Left forelimb (tissue), 1 donor: ENCODE measurements around the gene DUSP6.

ENCODE experiments used
- DNase-seq: peaks from one replicate; pipeline ENCODE4 v3.0.0-alpha.2; 2018; ENCODE audit warnings: low spot score

Gene DUSP6

DNA sequence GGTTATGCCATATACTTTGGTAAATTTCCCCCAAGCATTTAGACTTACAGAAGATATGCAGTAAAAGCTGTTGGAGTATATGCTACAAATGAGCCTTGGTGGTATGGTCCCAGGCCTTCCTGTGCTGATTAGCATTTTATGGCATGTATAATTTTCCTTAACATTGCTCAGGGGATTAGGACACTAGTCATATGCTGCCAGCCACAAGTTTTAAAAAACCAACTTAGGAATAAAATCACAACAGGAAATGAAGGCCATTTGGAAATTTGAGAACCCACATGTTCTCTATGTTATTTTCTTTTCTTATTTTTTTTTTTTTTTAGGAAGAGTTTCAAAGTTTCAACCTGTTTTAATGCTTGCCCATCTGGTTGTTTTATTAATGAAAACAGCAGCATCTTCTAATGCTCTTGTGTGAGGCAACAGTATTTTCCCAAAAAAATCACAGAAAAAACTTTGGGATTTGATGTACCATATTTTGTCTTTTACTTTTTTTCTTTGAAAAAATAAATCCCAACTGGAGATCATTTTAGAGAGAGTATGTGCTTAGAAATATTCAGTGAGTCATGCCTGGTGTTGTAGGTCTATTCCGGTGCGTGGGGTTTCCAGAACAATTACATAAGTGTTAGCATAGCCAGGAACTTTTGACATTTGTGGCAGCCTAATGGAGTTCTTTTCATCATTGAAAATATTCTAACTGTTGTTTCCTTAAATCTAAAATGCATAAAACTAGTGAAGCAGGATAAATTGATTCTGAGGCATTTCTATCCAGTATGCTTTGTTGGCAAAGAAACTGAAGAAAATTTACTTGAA is 21.7 kb upstream of the DUSP6 start:
- DNase-seq: no peak

DNA sequence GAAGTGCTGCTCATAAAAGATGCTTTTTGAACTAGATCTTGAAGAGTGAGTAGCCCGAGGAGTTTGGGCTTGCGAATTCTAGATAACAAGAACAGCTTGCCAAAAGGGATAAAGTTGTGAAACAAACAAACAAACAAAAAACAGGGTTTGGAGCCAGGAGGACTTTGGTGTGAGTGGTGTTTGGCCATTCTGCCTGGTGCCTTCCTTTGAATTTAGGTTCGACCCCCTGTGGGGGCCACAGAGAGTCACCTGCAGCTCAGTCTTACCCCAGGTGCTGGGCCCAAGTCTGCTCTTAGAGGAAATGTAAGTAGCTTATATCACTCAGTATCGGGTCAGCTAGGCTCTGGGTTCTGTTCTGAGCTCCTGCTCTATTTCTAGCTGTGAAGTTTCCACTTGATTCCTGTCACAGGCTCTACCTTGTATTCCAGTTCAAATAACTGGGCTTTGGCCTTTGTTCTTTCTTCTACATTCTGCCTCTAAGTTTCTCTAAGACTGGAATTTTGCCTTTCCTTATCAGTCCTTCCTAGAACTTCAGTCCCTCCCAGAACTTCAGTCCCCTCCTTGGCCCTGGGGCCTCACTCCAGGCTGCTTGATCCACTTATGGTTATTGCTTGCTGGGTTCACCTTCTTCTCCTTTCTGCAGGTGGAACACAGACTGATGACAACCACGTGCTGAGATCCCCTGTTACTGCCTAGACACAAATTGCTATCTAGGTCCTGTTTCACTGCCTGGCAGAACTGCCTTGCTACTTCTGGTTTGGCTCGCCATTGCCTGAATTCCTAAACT is 20.5 kb upstream of the DUSP6 start:
- no peak for DNase-seq

DNA sequence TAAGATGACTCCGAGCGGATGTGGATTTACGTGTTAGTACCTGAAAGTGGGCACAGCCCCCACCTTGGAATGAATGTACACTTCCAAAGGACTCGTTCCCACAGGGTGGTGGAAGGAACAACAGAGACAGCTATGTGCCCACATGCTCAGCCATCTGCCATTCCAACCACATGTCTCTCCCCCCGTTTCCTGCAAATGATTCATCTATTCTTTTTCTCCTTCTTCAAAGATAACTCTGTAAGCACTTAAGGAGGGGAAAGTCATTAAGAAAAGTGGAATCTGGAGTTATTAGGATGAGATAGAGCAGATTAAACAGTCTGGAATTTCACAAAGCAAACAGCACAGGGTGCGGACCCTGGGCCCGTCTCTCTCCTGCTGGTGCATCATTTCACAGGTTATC is 18.5 kb upstream of the DUSP6 start:
- no peak for DNase-seq

DNA sequence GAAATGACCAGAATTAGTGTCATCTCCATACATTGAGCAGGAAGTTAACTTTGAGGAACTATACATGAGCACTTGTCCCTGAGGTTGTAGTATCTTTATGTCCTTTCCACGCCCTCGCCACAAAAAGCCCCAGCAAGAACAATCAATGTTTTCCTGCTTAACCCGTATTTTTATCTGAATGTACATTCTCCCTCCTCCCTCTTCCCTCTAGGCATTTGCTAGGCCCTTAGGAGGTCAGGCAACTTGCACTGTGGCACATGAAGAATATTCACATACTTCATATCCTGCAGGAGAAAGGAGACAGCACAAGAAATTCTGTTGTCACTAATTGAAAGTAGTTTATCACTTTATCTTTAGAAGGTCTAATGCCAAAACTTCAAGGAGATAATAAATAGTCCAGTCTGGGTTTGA is 18.1 kb upstream of the DUSP6 start:
- DNase-seq: no peak

DNA sequence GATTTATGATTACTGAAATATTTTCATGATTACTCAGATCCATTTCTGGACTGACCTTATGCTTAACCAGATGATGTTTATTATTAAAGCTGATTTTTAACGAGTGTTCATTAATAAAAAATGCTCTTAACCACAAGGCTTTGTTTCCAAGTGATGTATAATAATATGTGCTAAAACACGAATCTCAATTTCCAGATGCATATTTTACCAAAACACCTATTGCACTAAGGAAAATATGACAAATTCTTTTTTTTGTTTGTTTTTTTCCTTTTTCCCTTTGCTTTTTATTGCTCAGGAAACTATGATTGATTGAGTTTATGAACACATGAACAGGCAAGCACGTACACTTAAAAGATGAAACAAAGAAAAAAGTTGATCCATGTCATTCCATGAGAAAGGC is 16.9 kb upstream of the DUSP6 start:
- DNase-seq: no peak

DNA sequence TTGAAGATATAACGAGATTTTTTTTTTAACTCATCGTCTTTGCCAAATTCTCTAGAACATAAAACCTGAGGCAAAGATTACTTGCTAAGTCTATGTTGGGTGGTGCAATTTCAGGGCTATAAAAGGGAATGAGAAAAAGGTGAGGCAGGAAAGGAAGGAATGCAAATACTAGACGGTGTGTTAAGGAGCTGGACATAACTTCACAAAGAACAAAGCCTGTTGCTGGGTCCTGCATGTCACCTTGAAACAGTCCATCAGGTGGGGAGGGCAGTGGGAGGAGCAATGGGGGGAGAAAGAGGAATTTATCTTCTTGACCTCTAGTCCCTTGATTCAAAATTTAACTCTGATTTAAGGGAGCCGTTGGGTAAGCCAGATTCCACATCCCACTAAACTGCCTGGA is 16.1 kb upstream of the DUSP6 start:
- DNase-seq: no peak

DNA sequence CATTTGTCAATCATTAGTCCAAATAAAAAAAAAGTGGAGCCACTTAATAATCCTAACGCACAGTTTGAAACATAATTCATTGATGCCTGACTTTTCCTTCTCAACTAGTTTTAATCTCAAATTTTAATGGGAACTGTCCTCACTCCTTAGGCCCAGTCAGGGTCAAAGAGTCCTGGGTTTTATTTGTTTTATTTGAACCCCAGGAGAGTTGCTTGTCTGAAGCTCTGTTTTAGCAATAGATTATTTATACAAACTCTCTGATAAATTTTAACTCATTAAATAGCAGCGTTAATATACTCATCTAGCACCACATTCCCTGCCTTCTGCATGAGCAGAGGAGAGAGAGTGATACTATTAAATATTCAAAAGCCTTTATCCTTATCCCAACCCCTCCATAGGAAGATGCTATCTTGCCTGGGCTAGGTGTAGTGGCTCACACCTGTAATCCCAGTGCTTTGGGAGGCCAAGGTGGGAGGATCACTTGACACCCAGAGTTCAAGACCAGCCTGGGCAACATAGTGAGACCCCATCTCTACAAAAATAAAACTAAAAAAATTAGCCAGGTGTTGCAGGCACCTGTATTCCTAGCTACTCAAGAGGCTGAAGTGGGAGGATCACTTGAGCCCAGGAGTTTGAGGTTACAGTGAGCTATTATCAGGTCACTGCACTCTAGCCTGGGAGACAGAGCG is 14.5 kb upstream of the DUSP6 start:
- no peak for DNase-seq

DNA sequence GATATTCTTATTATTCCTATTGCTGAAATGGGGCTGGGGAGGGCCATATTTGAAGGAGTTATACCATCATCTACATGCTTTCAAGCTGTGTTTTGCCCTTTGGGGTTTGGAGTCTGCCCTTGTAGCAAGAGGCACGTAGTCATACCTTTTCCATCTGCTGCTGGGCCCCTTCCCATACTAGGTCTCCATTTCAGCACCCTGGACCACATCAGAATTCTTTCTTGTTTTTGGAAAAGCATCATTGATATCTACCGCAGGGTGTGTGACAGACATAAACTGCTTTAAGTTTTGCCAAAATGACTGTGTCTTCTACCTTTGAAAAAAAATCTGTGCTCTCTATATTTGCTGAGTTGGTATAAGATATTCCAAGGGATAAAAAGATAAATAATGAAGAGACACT is 12.3 kb upstream of the DUSP6 start:
- DNase-seq: no peak

DNA sequence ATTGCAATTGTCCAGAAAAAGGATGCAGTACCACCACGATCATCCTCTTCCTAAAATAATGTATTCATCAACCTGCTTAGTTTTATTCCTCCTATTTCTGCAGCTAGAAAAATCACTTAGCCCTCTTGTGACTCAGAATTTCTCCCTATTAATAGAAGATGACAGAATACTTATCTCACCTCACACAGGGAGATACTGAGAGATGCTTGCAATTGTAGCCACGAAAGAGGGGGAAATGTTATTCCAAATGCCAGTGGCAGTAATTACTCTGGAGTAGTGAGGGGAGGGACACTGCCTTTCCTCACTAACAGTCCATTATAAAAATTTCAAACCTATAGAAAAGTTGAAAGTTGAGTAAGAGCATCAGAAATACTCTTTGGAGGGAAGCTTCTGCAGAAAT is 11.8 kb upstream of the DUSP6 start:
- DNase-seq: no peak

DNA sequence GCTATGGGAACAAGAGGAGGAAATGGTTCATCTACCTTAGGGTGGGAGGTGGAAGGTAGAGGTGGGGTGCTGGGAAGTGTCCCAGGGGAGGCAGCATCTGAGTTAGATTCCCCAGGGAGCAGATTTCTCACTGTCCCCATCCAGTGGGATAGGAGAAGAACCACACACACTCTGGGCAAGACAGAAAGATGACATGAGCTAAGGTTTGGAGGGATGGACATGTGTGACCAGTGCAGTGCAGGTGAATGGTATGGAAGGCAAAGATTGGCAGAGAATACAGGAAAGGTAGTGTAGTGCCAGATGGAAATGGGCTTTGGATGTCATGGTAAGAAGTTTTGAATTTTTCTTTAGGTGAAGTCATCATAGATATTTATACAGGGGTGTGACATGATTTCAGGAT is 11.3 kb upstream of the DUSP6 start:
- no peak for DNase-seq

DNA sequence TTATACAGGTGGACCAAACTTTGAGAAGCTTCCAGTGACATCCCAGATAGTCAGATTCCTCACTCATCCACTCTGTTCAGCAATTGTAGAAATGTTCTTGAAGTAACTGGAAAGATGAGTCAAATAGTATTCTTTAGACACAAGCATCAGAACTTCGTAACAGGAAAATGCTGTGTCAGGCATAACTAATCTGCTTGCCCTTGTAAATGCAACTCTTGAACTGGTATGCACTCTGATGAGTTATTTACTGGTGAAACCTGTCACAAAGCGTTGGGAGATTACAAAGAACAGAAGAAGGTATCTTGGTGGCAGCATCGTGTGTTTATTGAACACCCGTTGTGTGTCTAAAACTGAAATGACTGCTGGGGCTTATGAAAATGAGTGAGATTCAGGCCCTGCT is 10.8 kb upstream of the DUSP6 start:
- no peak for DNase-seq

DNA sequence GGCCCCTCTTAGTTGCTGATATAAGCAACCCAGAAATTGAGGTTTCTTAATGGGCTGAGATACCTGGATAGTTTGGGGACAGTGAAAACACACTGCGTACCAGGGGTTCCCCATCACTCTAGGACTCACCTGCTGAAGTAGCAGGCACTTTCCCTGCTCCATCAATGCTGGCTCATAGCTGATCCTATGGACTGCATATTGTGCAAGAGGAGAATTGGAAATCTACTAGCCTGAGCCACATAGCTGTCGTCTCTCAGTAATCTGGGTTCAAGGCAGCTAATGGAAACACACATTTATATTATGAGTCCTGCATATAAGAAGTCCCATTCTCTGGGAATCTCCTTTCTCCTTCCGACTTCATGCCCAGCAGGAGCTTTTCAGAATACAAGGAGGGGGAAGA is 7.3 kb upstream of the DUSP6 start:
- DNase-seq: no peak

DNA sequence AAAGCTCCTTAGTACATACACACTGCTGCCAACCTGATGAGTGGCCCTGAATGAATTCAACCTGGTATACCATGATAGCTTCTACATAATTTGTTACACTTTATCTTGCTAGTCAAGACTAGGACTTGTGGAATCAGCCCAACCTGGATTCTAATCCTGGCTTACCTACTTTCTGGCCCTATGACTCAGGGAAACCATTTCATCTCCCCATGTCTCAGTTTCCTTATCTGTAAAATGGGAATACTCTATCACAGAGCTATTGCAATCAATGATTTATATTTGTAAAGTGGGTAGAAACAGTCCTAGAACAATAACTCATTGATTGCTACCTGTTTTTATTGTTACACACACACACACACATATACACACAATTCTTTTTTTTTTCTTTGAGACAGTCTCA is 6.5 kb upstream of the DUSP6 start:
- no peak for DNase-seq

DNA sequence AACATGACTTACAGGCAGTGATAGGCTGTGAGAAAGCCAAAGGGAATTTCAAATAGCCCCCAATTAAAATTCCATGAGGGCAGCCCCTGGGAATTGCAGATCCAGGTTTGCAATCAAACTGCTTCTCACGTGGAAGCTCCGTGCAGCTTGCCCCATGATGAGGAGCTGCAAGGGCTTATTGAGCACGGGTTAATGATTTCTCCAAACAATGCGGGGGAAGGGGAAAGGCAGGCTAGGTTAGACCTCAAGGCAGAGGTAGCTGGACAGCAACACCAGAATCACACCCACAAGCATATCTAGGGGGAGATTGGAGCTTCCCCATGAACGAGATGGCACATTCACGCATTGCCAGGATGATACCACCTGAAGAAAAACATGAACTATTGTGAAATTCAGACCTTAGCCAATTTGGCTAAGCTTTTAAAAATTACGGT is 5.0 kb upstream of the DUSP6 start:
- no peak for DNase-seq

DNA sequence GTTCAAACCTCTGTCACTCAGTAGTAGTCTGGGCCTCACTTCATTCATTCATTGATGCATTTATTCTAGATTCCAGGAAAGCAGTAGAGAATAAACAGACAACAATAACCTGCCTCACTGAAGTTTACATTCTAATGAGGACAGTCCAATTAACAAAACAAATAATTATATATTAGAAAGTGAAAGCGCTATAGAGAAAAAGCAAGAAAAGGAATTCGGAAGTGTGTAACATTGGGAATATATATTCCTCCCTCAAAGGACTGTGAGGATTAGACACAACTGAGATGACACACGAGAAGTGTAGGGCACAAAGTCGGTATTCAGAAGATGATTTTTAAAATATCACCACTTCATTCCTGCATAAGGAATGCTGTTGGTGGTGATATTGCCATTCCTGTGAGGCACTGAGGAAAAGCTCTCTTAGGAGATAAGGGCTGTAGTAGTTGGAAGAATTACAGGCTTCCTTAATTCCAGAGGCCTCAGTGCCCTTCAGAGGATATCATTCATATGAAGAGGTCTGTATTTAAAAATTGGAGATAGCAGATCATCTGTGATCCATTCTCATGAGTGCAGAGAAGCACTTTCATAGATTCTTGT is 3.9 kb upstream of the DUSP6 start:
- no peak for DNase-seq

DNA sequence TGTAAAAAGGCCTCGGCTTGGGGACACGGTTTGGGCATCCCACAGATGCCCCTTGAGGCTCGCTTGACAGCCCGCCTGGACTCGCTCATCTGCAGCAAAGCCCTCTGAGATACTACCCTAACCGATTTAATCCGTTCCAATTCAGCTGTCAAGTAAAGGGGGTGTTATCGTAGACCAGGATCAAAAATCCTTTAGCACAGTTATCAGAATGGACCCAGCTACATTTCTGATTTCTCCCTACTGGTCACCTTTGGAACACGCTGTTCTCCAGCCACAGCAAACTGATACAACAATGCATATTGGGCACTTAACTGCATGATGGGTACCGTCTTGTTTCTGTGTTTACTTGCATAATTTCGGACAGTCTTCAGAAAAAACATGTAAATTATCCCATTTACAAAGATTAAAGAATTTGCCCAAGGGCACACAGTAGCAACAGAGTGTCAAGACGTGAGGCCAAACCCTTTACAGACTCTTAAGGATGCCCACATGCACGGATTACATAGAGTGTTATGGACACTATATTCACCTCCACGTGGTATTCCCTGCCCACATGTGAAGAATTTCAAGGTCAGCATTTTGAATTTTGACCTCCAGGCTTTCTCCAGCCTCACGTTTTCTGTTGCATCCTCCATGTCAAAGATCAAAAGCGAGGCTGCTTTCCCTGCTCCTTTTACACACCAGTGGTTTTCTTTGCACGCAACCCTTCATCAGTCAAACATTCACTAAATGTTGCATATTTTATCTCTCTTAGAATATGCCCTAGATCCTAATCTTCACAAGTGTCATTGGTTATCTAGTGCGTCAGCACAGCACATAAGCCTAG is 3.2 kb upstream of the DUSP6 start:
- no peak for DNase-seq

DNA sequence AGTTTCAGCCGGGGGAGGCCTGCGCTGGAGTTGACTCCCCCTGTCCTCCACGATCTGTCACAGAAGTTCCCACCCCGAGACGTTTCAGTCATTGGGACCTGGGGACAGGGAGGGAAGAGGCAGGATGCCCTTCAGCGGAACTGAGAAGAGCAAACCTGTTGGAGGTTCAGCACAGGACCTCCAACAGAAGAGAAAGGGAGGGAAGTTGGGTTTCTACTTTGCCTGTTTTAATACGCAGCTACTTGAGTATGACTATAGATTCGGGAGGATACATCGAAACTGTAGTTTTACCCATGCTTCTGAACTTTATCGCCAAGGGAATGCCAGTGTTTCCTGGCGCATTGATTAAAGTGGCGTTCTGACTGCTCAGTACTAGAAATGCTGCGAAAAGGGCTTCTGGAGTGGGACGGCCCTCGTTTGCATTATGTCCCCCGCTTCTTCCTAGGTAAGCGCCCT is 2.3 kb upstream of the DUSP6 start:
- DNase-seq: no peak

DNA sequence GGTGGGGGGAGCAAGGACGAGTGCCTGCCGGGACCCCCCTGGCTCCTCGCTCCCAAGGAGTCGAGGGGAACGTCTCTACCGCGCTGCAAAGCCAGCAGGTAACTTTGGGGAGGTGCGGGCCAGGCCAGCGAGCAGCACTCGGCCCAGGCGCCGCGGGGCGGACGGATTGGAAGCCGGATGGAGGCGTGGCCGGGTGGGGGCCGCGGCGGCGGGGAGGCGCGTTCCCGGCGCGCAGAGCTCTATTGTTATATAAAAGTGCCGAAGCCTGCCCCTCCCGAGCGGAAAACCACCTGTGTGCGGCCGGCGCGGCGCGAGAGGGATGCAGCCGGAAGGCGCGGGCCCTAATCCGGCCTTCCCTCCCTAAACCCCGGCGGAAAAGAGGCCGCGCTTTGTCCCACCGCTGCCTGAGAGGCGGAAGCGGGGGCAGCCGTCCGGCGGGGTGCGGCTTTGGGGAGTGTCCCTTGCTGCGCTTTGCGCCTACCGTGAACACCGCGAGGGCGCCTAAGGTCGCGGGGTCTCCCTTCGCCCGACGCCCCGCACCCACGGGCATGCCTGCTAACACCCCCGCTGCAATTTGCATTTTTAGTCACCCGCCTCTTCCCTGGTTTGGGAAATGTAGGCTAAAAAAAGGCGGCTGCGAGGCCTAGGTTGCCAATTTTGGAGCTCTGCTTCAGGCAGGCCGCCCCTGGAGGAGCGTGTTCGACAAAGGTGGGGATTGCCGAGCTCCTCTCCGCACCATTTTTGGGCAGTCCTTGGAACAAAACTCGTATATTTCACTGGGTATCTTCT is 1.7 kb upstream of the DUSP6 start:
- DNase-seq: peak; percentile 80

DNA sequence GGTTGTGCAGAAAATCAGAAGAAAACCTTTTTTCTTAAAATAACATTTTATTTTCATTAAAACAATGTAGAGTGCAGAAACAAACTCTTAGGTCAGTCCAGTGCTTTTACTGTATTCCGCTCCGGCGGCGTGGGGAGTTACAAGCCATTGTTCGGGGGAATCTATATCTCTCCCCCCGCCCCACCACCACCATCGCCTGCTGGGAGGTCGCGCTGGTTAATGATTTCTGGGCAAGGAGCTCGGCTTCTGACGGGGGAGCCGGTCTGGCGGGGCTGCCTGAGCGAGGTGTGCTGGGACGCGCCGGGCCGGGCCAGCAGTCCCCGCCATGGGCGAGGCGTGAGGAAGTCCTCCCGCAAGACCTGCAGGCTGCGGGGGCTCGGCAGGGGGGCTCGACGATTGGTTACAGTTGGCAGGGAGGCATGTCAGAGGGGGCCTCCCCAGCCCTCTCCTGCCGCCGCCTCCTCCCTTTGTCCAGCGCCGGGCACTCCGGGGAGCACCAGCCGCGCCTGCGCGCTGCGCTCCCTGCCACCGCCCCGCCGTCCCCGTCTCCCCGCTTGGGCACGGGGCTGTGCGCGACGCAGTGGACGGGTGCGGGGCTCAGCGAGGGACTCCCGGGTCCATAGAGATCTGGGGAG is 1.0 kb upstream of the DUSP6 start:
- peak; percentile 90 for DNase-seq

DNA sequence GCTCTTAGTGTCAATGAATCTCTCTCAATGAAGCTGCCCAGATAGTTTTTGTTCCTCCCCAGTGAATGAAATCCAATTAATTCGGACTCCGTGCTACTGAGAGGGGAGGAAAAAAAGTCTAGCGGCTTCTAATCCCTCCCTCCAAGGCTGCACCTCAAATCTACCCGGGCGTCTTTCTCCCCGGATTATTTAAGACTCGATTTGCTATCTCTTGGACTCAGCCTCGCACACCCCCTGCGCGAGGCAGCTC is 134 bp downstream of the DUSP6 start:
- no peak for DNase-seq
